Glutamatergic neuron (in vitro differentiated cells): ENCODE measurements around the gene SYTL2. TPM values are rescaled to one million over a fixed set of nuclear protein-coding genes. Genes with fewer than 3 reads are reported as not detected.

Experiments
- DNase-seq: peaks from one replicate; pipeline ENCODE4 v3.0.0; 2022
- H3K27ac Mint-ChIP-seq: one replicate; pipeline ENCODE4 v1.8.0; 2020; ENCODE audit warnings: mild to moderate bottlenecking, mixed read lengths, inconsistent platforms; ENCODE audit not compliant: unreplicated experiment
- H3K27me3 Mint-ChIP-seq: one replicate; pipeline ENCODE4 v1.8.0; 2020; ENCODE audit warnings: mild to moderate bottlenecking, moderate library complexity, mixed read lengths, inconsistent platforms; ENCODE audit not compliant: unreplicated experiment
- H3K36me3 Mint-ChIP-seq: one replicate; pipeline ENCODE4 v1.8.0; 2020; ENCODE audit warnings: mild to moderate bottlenecking, mixed read lengths, inconsistent platforms; ENCODE audit not compliant: unreplicated experiment
- H3K4me1 Mint-ChIP-seq: one replicate; pipeline ENCODE4 v1.8.0; 2020; ENCODE audit warnings: mild to moderate bottlenecking, low read depth, mixed read lengths, inconsistent platforms; ENCODE audit not compliant: unreplicated experiment
- H3K4me3 Mint-ChIP-seq: one replicate; pipeline ENCODE4 v1.8.0; 2020; ENCODE audit warnings: mild to moderate bottlenecking, mixed read lengths, inconsistent platforms; ENCODE audit not compliant: unreplicated experiment
- H3K9me3 Mint-ChIP-seq: one replicate; pipeline ENCODE4 v1.8.0; 2020; ENCODE audit warnings: mild to moderate bottlenecking, moderate library complexity, mixed read lengths, inconsistent platforms; ENCODE audit not compliant: unreplicated experiment
- CTCF ChIP-seq: fragments of 200-600 bp; sonication (generic); IDR thresholded peaks from one replicate; pipeline ENCODE4 v1.5.0; 2021; ENCODE audit not compliant: partially characterized antibody, unreplicated experiment
- total RNA-seq: library from RNA; stranded (reverse); fragmentation: NEBNext Ultra II Directional; extraction: Animal tissue kit (Norgen Biotek cat#: 25700); gene quantifications from one replicate; pipeline ENCODE4 v1.2.1, GENCODE V29; 2021; ENCODE audit not compliant: unreplicated experiment

SYTL2 gene
- total RNA-seq, 1 donor from 2014 or later: 4.0 TPM

GRCh38 chr11:85755285-85755684 lies 55.7 kb downstream of the SYTL2 start:
- H3K27me3 Mint-ChIP-seq: peaks cover 4% of the 10 kb centered on the region
- H3K9me3 Mint-ChIP-seq: no peaks in the 10 kb centered on the region
- H3K36me3 Mint-ChIP-seq: no peaks in the 10 kb centered on the region
- H3K27ac Mint-ChIP-seq: no peak overlapping the region
- H3K4me3 Mint-ChIP-seq: no peak overlapping the region
- no peak for DNase-seq
- no peak for TF ChIP-seq CTCF
- no peaks in the 10 kb centered on the region for H3K4me1 Mint-ChIP-seq

GRCh38 chr11:85752890-85753581 lies 57.9 kb downstream of the SYTL2 start:
- Mint-ChIP-seq H3K9me3 (no peaks in the 10 kb centered on the region), H3K27me3 (peaks cover 3% of the 10 kb centered on the region), H3K27ac (no peak overlapping the region), H3K4me1 (no peaks in the 10 kb centered on the region), H3K4me3 (no peak overlapping the region), H3K36me3 (no peaks in the 10 kb centered on the region)
- DNase-seq: no peak
- TF ChIP-seq CTCF: no peak

GRCh38 chr11:85752201-85752889 lies 58.6 kb downstream of the SYTL2 start:
- TF ChIP-seq CTCF: no peak
- Mint-ChIP-seq H3K4me3 (no peak overlapping the region), H3K27ac (no peak overlapping the region), H3K9me3 (no peaks in the 10 kb centered on the region), H3K27me3 (peaks cover under 1% of the 10 kb centered on the region), H3K36me3 (no peaks in the 10 kb centered on the region), H3K4me1 (no peaks in the 10 kb centered on the region)
- no peak for DNase-seq

GRCh38 chr11:85751724-85752123 lies 59.2 kb downstream of the SYTL2 start:
- DNase-seq: no peak
- Mint-ChIP-seq H3K27ac (no peak overlapping the region), H3K36me3 (no peaks in the 10 kb centered on the region), H3K9me3 (no peaks in the 10 kb centered on the region), H3K4me3 (no peak overlapping the region), H3K4me1 (no peaks in the 10 kb centered on the region), H3K27me3 (no peaks in the 10 kb centered on the region)
- no peak for TF ChIP-seq CTCF

GRCh38 chr11:85750646-85751045 lies 60.3 kb downstream of the SYTL2 start:
- DNase-seq: no peak
- H3K4me3 Mint-ChIP-seq: no peak overlapping the region
- no peaks in the 10 kb centered on the region for H3K27me3 Mint-ChIP-seq
- H3K27ac Mint-ChIP-seq: no peak overlapping the region
- no peaks in the 10 kb centered on the region for H3K9me3 Mint-ChIP-seq
- no peak for TF ChIP-seq CTCF
- no peaks in the 10 kb centered on the region for H3K36me3 Mint-ChIP-seq
- H3K4me1 Mint-ChIP-seq: no peaks in the 10 kb centered on the region
